ENCODE data around the gene POLR1E. TPM values are rescaled to one million over a fixed set of nuclear protein-coding genes. Genes with fewer than 3 reads are reported as not detected.

Gene POLR1E
- total RNA-seq, 1 experiment from 2014 or later, result 31.4 TPM

DNA sequence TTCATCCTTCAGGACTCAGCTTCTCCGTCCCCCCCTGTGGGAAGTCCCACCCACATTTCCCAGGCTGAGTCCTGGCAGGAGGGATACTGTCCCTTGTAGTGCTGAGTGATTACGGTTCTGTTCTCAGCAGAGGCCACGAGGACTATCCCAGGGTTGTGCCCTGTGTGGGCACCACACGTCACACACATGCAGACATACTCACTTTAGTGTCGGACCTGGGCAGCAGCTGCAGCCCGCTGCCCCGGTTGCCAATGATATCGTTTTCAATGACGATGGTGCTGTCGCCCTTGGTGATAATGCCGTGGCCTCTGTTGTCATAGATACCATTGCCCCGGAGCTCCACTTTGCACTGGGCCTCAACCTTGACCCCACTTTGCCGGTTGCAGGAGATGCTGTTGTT lies 32.2 kb downstream of the POLR1E start:
- Mint-ChIP-seq H3K36me3 (peaks cover 24% of the 10 kb centered on the region), H3K27me3 (ENCODE audit: low read depth) (no peaks in the 10 kb centered on the region; the same call in 1 of the 2 replicates), H3K27ac (no peak overlapping the region), H3K9me3 (no peaks in the 10 kb centered on the region), H3K4me3 (no peak overlapping the region), H3K4me1 (peaks cover 6% of the 10 kb centered on the region; the same call in 1 of the 2 replicates)
- TF ChIP-seq ZNF121 (CRISPR knock-in tag; IDR thresholded peaks at IDR 0.05), result no peak
- no peak for TF ChIP-seq ZNF416 (CRISPR knock-in tag; IDR thresholded peaks at IDR 0.05)
- TF ChIP-seq, protein P1, sequence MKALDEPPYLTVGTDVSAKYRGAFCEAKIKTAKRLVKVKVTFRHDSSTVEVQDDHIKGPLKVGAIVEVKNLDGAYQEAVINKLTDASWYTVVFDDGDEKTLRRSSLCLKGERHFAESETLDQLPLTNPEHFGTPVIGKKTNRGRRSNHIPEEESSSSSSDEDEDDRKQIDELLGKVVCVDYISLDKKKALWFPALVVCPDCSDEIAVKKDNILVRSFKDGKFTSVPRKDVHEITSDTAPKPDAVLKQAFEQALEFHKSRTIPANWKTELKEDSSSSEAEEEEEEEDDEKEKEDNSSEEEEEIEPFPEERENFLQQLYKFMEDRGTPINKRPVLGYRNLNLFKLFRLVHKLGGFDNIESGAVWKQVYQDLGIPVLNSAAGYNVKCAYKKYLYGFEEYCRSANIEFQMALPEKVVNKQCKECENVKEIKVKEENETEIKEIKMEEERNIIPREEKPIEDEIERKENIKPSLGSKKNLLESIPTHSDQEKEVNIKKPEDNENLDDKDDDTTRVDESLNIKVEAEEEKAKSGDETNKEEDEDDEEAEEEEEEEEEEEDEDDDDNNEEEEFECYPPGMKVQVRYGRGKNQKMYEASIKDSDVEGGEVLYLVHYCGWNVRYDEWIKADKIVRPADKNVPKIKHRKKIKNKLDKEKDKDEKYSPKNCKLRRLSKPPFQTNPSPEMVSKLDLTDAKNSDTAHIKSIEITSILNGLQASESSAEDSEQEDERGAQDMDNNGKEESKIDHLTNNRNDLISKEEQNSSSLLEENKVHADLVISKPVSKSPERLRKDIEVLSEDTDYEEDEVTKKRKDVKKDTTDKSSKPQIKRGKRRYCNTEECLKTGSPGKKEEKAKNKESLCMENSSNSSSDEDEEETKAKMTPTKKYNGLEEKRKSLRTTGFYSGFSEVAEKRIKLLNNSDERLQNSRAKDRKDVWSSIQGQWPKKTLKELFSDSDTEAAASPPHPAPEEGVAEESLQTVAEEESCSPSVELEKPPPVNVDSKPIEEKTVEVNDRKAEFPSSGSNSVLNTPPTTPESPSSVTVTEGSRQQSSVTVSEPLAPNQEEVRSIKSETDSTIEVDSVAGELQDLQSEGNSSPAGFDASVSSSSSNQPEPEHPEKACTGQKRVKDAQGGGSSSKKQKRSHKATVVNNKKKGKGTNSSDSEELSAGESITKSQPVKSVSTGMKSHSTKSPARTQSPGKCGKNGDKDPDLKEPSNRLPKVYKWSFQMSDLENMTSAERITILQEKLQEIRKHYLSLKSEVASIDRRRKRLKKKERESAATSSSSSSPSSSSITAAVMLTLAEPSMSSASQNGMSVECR (CRISPR knock-in tag; IDR thresholded peaks at IDR 0.05; ENCODE audit: borderline replicate concordance), result no peak
- TF ChIP-seq EMX1 (CRISPR knock-in tag; IDR thresholded peaks at IDR 0.05), result no peak
- no peak for TF ChIP-seq ZNF138 (CRISPR knock-in tag; conservative IDR thresholded peaks at IDR 0.05)
- TF ChIP-seq ZNF263 (CRISPR knock-in tag; IDR thresholded peaks at IDR 0.05; ENCODE audit: low read depth), result no peak
- TF ChIP-seq TP53 (CRISPR knock-in tag; IDR thresholded peaks at IDR 0.05), result no peak
- no peak for TF ChIP-seq HMGA2 (CRISPR knock-in tag; IDR thresholded peaks at IDR 0.05)
- TF ChIP-seq, protein P2, sequence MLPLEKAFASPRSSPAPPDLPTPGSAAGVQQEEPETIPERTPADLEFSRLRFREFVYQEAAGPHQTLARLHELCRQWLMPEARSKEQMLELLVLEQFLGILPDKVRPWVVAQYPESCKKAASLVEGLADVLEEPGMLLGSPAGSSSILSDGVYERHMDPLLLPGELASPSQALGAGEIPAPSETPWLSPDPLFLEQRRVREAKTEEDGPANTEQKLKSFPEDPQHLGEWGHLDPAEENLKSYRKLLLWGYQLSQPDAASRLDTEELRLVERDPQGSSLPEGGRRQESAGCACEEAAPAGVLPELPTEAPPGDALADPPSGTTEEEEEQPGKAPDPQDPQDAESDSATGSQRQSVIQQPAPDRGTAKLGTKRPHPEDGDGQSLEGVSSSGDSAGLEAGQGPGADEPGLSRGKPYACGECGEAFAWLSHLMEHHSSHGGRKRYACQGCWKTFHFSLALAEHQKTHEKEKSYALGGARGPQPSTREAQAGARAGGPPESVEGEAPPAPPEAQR (CRISPR knock-in tag; IDR thresholded peaks at IDR 0.05), result no peak
- ChIA-PET CTCF (no interaction called here), POLR2A (no interaction called here)
- DNase-seq (ENCODE audit: low spot score) (no peak), ATAC-seq (no peak)

DNA sequence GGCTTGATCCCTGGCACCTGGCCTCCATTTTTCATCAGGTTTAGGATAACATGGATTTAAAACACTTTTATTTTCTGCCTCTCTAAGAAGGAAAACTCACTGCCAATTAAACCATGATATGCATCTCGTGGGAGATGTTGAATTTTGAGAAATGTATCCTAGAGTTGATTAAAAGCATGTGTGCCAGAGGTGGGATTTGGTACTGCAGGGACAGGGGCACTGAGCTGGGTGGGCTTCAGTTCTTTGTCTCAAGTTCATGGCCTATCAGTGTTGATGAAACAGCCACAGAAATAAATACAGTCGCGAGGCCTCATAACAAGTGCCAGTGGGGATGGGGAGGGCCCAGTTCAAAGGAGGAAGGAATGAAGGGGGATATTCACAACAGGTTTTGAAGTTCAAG lies 34.9 kb downstream of the POLR1E start:
- Mint-ChIP-seq H3K4me3 (no peak overlapping the region), H3K27ac (peak overlapping the region; percentile 1; the same call in 1 of the 2 replicates), H3K27me3 (ENCODE audit: low read depth) (no peaks in the 10 kb centered on the region; the same call in 1 of the 2 replicates), H3K36me3 (peaks cover 35% of the 10 kb centered on the region), H3K4me1 (peaks cover 6% of the 10 kb centered on the region; the same call in 1 of the 2 replicates), H3K9me3 (no peaks in the 10 kb centered on the region)
- DNase-seq (ENCODE audit: low spot score), result no peak
- ChIA-PET POLR2A (no interaction called here), CTCF (interaction anchor here (0.5 kb wide), 1 partner anchor 39 kb away, joined by 3 read pairs; no protein-coding TSS in a partner anchor)
- 0 out of 2 replicates have a peak, but pooled peaks have one; percentile 34 for ATAC-seq
- TF ChIP-seq, protein P3, sequence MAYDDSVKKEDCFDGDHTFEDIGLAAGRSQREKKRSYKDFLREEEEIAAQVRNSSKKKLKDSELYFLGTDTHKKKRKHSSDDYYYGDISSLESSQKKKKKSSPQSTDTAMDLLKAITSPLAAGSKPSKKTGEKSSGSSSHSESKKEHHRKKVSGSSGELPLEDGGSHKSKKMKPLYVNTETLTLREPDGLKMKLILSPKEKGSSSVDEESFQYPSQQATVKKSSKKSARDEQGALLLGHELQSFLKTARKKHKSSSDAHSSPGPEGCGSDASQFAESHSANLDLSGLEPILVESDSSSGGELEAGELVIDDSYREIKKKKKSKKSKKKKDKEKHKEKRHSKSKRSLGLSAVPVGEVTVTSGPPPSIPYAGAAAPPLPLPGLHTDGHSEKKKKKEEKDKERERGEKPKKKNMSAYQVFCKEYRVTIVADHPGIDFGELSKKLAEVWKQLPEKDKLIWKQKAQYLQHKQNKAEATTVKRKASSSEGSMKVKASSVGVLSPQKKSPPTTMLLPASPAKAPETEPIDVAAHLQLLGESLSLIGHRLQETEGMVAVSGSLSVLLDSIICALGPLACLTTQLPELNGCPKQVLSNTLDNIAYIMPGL (CRISPR knock-in tag; IDR thresholded peaks at IDR 0.05), result no peak
- TF ChIP-seq MLX (CRISPR knock-in tag; IDR thresholded peaks at IDR 0.05) (no peak), TEAD4 (CRISPR knock-in tag; IDR thresholded peaks at IDR 0.05) (no peak), MYBL2 (CRISPR knock-in tag; IDR thresholded peaks at IDR 0.05) (no peak), SMAD4 (CRISPR knock-in tag; IDR thresholded peaks at IDR 0.05) (no peak), ZNF512 (CRISPR knock-in tag; IDR thresholded peaks at IDR 0.05; ENCODE audit: borderline replicate concordance) (no peak), HMGA2 (CRISPR knock-in tag; IDR thresholded peaks at IDR 0.05) (no peak)
- TF ChIP-seq, protein P1 (CRISPR knock-in tag; IDR thresholded peaks at IDR 0.05; ENCODE audit: borderline replicate concordance), result no peak
- TF ChIP-seq, protein P4, sequence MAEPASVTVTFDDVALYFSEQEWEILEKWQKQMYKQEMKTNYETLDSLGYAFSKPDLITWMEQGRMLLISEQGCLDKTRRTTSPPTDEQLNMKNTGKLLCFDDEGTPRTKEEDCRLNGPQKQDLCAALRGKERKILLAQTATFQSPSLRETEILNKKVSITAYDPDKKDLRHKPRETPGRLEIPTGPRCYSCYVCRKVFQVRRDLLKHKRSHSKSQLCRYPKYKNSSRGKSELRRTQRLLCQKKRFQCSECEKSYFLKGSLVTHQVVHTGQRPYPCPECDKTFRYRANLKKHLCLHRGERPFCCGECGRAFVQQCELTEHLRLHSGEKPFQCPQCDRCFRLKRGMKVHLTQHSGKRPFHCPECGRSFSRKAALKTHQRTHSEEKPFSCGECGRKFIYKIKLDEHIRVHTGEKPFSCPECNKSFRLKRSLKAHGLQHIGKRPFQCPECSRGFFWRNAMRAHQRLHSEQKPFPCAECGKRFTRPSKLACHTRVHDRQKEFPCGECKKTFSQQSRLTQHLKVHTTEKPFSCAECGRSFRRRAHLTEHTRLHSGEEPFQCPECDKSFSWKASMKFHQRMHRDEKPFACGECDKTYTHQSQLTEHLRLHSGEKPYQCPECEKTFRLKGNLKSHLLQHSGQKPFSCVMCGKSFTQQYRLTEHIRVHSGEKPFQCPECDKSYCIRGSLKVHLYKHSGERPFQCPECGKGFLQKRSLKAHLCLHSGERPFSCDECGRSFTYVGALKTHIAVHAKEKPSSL (CRISPR knock-in tag; conservative IDR thresholded peaks at IDR 0.05), result no peak
- TF ChIP-seq, protein P5, sequence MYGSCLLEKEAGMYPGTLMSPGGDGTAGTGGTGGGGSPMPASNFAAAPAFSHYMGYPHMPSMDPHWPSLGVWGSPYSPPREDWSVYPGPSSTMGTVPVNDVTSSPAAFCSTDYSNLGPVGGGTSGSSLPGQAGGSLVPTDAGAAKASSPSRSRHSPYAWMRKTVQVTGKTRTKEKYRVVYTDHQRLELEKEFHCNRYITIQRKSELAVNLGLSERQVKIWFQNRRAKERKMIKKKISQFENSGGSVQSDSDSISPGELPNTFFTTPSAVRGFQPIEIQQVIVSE (CRISPR knock-in tag; IDR thresholded peaks at IDR 0.05; ENCODE audit: borderline replicate concordance), result no peak

Measured in WTC11 (cell line).